GM18951 (cell line): ENCODE results near the gene GALNS.
"Not testable (repeated sequence)": the region's sequence is repeated elsewhere in the genome, so short reads cannot be mapped to it uniquely, and the experiment has no call there.

Source experiments
- POLR2A ChIP-seq: IDR thresholded peaks from 4 replicates; pipeline ENCODE4 v1.6.1; 2011; ENCODE audit warnings: mild to moderate bottlenecking; ENCODE audit not compliant: insufficient read length, insufficient read depth; ENCODE audit errors: extremely low read depth
- in situ Hi-C: fragments of 300-500 bp; cut with MboI; formaldehyde crosslinking; loops from one replicate; pipeline ENCODE4 v1.12.0; 2022; ENCODE audit warnings: low sequenced_read_pairs, mixed read lengths, inconsistent platforms; ENCODE audit not compliant: unreplicated experiment

Gene GALNS

DNA sequence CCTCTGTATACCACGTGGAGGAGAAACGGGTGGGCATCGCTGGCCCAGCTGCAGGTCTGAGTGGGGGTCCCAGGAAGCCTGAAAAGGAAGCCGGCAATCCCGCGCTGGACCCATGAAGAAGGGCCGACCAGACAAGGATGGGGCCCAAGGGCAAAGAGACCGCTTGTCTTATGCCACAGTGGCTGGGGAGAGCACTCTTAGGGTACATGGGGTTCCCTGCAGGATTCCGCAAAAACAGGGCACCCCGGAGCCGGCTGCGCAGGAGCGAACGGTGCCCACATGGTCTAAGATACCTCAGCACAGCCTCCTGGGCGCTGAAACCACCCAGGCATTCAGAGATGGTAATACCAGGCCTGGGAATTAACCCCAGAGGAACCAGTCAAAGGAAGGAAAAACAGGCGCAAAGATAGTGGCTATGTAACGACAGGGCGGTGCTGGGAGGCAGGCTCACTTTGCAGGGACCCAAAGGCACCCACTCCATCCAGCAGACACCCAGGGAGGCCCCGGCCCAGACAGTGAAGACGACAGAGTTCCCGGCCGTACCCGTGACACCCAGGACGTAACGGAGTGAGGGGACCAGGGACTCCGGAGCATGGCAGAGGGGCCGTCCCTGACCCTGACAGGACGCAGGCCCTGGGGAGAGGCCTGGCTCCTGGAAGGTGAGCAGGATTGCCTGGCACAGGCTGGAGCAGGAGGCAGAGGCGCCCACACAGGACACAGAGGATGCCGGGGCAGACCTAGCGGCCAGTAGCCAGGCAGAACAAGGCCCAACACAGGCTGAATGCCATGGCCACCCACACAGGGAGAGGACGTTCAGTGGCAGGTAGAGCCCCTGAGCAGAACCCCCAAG is 82.0 kb downstream of the GALNS start:
- TF ChIP-seq POLR2A: no peak
- in situ Hi-C loops: no loop called here

- TF ChIP-seq POLR2A: no peak
- in situ Hi-C loops: no loop called here
These were observed 82.9 kb downstream of the GALNS start for GRCh38 chr16:88773812-88774291.

DNA sequence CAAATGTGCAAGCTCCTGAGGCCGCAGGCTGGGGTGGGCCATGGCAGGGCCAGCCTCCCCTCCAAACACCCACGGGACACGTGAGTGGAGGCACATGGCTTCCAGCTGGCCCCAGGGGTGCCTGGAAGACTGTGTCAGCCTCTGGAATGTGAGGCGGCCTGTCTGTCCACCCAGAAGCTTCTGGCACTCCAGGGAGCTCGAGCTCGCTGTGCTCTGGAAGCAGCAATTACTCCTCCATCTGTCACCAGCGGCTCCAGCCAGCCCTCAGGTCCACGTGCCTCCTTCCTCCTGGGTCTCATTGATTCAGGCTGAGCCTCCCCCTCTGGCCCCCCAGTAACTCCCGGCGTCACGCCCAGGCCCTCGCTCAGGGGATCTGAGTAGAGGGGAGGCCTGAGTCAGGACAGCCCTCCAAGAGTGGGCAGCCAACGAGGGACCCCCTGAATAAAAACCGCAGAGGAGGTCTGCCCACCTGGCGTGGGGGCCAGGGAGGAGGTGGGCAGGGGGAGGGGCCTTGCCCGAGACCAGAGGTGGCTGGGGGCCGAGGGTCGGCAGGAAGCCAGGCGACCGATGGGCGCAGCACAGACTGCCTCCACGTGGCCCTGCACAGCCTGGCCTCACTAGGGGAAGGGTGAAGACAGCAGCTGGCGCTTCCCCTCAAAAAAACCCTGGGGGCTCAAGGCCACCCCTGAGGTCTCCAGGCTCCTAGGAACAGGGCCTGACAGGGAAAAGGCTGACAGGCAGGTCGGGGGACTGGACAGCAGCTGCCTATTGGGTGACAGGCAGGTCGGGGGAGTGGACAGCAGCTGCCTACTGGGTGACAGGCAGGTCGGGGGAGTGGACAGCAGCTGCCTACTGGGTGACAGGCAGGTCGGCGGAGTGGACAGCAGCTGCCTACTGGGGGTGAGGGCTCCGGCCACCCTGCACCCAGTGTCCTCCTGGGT is 83.6 kb downstream of the GALNS start:
- in situ Hi-C loops: no loop called here
- TF ChIP-seq POLR2A: no peak

DNA sequence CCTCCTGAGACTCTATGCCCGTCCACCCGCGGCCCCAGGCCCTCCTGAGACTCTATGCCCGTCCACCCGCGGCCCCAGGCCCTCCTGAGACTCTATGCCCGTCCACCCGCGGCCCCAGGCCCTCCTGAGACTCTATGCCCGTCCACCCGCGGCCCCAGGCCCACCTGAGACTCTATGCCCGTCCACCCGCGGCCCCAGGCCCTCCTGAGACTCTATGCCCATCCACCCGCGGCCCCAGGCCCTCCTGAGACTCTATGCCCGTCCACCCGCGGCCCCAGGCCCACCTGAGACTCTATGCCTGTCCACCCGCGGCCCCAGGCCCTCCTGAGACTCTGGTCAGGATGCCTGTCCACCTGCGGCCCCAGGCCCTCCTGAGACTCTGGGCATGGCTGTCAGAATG is 85.0 kb downstream of the GALNS start:
- in situ Hi-C loops: not testable (repeated sequence)

- in situ Hi-C loops: no loop called here
- TF ChIP-seq POLR2A: no peak
These were observed 85.4 kb downstream of the GALNS start for GRCh38 chr16:88771294-88771772.

GRCh38 chr16:88770461-88771293 is 86.1 kb downstream of the GALNS start:
- in situ Hi-C loops: no loop called here

GRCh38 chr16:88769617-88770460 is 86.9 kb downstream of the GALNS start:
- no peak for TF ChIP-seq POLR2A
- in situ Hi-C loops: no loop called here

More at GRCh38 chr16:88770461-88771293, 86.1 kb downstream of the GALNS start:
- TF ChIP-seq POLR2A: no peak

DNA sequence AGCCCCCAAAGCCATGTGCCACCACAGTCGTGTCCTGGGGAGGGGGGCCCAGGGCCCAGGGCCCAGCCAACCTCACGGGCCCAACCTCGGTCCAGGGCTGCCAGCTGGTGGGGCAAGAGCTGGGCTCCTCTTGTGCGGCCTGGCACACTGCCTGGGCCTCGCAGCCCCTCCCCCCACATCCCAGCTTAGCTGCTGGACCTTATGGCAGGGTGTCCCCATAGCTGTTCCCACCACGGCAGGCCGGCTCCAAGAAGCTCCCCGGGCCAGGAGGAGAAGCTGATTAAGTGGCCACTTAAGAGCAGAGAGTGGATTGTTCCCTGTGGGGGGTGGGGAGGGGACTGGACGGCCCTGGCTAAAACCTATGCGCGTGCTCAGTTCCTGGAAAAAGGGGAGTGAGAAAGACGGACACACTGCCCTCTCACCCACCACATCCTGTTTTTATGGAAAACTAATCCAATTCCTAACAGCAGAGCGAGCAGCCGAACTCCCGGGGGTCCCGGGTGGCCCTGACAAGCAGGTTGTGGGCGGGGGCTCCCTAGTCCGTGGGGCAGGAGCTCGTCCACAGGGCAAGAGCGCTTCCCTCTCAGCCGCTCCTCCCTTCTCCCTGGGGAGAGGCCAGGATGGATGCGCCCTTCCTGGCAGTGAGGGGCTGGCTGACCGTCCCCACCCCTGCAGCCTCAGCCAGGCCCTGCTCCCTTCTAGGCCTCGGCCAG is 88.5 kb downstream of the GALNS start:
- in situ Hi-C loops: no loop called here
- TF ChIP-seq POLR2A: no peak

DNA sequence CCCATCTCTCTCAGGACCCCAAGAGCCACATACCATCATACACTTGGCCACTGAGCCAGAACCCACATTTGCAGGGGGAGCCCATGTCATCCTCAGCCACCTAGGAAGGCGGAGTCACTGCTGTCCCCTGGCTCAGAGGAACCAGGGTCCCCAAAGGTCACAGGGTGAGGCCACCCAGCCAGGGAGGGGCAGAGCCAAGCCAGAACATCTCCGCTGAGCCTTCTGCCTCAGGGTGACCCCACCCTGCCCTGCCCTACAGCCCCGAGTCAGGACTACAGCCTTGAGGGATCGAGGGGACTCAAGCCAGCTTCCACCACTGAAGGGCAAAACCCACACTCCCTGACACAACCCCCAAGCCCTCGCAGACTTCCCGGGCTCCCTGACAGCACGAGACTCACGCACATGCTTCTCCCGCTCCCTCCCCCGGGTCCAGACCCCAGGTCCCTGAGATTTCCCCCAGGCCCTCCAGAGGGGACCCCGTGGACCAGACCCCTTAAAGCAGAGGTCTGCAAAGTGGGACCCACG is 89.1 kb downstream of the GALNS start:
- in situ Hi-C loops: no loop called here

DNA sequence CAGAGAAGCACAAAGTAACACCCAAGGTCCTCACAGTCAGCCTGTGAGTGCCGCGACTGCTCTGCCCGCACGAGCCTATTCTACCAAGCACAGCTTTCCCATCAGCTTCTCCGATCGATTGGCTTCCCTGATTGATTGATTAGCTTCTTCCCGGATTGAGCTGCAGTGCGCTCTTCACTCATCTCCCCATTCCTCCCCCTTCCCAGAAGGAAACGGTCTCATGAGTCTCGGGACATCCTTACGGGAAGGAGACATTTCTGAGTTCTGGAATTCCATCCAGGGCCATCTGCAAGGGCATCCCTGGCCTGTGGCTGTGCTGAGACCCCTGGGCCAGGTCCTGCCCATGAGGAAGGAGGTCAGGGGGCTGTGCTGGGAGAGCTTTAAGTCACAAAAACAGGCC is 89.8 kb downstream of the GALNS start:
- no peak for TF ChIP-seq POLR2A
- in situ Hi-C loops: no loop called here

More for the DNA sequence above, 89.1 kb downstream of the GALNS start:
- no peak for TF ChIP-seq POLR2A

GRCh38 chr16:88764913-88765349 is 91.8 kb downstream of the GALNS start:
- in situ Hi-C loops: no loop called here
- no peak for TF ChIP-seq POLR2A
